ENCODE data around the gene LECT2.

LECT2 gene

DNA sequence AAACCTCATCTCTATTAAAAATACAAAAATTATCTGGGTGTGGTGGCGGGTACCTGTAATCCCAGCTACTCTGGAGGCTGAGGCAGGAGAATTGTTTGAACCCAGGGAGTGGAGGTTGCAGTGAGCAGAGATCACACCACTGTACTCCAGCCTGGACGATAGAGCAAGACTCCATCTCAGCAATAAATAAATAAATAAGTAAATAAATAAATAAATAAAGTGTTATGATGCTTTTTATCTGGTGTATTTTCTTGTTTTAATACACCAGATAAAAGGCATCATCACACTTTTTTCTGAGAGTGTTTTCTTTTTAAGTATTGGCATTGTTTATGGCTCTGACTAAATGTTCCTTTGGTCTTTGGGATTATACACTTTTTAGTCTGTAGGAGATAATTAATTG lies 24.2 kb upstream of the LECT2 start:
- no peak for DNase-seq (ENCODE audit: low read depth in 3 of 3)

DNA sequence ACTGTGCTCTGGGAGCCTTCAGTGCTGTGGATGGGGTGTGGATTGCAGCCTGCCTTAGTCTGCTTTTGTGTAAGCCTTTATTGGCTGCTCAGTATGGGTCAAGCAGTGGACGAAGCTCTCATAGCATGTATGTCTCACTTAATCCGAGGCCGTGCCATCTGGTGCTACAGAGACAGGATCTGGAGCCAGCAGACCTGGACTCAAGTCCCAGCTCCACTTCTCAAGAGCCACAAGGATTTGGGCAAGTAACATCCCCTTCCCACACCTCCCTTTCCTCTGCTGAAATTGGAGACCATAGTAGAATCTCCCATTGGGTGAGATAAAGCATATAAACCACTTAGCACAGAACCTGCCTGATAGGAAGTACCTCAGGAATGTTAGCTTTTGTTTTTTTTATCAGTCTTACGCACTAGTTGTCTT lies 23.4 kb upstream of the LECT2 start:
- no peak for DNase-seq (ENCODE audit: low read depth in 3 of 3)

DNA sequence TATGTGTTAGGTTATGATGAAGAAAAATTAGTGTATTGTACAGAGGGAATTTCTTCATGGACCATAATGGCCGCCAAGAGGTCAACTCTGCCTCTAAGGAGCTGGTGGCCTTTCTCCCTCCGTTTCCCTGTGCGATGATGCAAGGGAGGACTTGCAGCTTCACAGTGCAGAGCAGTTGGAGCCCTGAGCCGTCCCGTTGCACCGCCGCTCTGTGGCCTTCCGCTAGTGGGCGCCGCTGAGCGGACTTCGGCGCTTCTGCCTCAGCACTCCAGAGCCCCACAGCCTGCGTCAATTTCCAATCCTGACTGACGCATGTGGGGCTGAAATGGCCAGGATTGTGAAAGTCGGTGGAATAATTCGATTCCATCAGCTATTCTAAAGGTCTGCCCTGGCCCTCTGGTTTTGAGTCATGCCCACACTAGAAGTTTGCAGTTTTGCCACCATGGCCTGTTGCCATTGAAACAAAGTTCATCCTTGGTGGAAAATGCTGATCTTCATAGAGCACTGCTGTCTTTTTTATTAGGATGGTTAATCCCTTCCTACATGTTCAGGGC lies 22.7 kb upstream of the LECT2 start:
- no peak for DNase-seq (ENCODE audit: low read depth in 3 of 3)

DNA sequence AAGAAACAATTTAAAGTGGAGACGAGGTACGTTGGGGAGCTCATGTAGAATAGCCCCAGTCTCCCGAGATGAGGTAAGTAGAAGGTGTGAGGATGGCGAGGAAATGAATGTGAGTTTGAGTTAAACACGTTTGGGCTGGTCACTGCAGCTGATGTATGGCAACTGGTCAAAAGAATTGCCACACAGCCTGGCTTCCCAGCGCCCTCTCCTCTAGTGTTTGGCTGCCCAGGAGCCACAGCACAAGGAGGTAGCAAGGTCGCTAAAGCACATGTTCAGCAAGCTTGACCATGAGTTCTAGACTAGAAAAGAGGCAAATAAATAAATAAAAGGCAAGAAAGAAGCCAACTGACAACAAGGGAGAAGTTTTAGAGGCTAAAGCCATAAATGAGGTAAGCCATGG lies 21.4 kb upstream of the LECT2 start:
- DNase-seq (ENCODE audit: low read depth in 3 of 3): no peak

DNA sequence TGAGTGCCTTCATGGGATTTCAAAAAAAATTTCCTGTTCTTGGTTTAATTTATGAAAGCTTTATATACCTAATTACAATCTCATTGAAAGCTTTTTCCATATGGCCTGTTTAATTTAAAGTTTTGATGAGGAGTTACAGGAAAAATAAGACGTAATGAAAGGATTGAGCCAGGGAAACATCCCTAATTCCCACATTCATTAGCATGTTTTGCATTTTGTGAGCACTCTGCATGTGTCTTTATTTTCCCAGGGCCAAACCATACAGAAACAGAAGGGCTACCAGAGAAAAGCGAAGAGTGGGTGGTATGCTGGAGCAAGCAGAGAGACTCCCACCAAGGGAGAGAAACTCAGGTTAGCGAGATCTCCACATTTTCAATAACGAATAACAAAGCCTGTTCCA lies 20.3 kb upstream of the LECT2 start:
- DNase-seq (ENCODE audit: low read depth in 3 of 3): no peak

DNA sequence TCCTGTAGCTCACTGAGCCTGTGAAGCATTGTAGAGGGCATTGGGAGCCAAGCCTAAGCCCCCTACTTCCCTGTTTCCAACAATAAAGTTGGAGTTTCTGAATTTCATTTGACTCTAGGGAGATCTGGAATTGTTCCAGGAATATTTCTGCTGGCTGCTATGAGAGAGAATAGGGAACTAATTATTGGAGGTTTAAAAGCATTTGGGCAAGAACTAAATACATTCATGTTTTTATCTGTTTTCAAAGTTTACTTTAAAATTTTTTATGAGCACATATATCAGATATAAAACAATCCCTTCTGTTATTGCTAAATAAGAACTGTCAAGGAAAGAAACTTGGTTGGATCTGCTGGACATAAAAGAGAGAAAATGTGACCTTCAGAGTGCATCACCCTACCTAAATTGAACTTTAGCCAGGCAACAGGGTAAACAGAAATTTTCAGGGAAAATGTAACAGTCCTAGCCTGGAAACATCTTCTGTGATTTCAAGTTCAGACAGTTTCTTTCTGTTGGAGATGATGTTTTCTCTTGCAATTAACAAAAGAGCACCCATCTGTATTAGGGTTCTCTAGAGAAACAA lies 19.3 kb upstream of the LECT2 start:
- no peak for DNase-seq (ENCODE audit: low read depth in 3 of 3)

DNA sequence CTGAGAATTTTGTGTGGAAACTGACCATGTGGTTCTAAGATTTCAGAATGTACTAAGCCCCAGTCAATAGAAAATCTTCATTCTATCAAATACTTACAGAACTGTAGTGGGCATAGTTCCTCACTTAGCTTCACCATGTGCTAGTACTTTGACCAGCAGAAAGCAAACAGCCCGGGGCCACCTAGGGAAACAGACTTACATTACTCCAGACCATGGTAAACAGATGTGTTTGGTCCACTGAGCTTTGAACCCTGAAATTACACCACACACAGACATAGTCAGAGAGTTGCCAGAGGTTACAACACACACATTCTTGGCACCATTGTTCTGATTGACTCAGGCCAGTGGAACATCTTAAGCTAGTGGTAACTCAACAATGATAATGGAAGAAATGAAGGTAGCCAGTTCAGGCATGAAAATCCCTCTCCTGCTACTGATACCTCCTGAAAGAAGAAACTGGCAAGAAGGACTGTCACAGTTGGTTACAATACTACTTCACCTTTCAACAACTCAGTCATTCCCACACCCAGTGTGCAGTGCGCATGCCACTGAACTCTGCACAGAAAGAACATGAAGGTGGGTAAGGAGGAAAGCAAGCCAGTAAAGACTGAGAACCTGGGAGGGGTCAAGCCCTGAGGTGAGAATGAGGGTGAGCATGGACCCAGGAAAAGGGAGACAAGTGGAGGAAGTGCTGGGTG lies 18.7 kb upstream of the LECT2 start:
- no peak for DNase-seq (ENCODE audit: low read depth in 3 of 3)

DNA sequence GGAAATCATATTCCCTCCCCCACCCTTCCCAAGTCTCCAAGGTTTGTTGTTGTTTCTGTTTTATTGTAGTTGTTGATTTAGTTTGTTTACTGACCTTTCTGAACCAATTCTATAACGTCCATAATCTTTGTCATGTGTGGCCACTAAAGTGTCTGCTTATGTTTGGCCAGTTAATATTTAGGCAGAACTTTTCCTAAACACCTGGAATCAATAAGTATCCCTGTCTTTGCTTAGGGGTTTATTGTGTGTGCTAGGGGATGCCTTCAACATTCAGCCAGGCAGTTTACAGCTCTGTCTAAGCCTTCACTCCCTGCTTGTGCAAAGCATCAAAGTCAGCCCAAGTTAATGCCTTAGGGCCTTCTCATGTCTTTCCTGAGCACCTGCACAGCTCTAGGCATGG lies 16.9 kb upstream of the LECT2 start:
- no peak for DNase-seq (ENCODE audit: low read depth in 3 of 3)

DNA sequence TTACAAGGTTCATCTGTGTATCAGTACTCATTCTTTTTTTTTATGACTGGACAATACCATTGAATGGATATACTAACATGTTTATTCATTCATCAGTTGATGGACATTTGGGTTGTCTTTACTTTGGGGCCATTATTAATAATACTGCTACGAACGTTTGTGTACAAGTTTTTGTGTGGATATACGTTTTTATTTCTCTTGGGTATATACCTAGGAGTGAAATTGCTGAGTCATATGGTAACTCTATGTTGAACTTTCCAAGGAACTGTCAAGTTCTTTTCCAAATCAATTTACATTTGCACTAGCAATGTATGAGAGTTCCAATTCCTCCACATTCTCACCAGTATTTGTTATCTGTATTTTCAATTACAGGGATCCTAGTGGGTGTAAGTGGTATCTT lies 12.0 kb upstream of the LECT2 start:
- DNase-seq (ENCODE audit: low read depth in 3 of 3): no peak

DNA sequence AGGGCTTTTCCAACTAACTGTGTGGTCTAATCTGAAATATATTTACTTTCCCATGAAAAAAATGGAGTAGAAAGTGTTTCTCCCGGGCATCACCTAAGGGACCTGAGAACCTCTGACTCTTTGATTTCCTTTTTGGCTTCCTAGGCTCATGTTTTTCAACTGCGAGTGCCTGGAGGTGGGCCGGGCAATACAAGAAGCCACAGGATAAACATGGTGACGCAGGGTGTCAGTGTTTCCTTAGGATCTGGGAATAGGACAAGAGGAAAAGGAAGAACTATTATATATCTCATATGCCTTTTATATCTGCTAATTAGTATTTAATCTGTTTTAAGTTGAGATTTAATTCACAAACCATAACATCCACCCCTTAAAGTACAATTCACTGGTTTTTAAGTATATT lies 11.4 kb upstream of the LECT2 start:
- DNase-seq (ENCODE audit: low read depth in 3 of 3): no peak

DNA sequence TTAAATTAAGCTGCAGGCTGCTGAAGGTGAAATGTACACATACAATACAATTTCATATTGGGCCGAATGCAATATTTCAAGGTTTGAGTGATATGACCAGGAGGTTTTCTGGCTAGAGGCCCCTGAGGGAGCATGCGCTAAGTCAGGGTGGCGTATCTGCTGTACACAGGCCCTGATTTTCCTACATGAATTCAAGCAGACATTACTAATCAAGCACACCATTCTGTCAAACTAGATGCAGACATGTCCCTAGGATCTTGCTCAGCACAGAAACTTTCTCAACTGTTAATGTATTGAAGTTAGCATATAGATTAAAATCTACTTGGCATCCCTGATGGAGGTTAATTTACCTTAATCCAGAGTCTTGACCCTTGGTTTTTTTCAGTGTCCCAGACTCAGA lies 10.7 kb upstream of the LECT2 start:
- no peak for DNase-seq (ENCODE audit: low read depth in 3 of 3)

DNA sequence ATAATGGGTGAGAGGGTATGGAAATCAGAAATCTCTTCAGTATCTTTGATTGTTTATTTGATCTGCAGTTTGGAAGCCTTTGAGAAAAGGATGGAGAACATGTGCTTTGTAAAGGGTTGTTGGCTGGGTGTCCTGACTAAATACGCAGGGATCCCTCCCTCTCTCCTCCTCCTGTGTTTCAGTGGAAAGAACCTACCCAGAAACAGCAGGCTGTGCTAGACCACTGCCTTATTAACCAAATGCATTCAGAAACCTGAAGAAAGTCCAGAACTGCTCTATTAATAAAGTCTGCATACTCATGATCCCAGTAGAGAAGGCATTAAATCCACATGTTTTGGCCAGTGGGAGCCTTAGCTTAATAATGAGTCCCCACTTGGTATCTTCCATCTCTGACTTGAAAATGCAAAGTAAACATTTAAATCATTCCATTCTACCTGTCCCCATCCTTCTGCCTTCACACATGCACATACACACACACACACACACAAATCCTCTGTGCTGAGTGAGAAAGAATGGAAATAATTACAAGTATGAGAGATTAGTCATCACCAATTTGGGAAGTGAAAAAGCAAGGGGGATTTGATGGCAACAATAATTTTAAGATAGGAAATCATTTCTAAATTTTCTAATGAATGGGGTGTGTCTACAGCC lies 10.0 kb upstream of the LECT2 start:
- DNase-seq (ENCODE audit: low read depth in 3 of 3): no peak

DNA sequence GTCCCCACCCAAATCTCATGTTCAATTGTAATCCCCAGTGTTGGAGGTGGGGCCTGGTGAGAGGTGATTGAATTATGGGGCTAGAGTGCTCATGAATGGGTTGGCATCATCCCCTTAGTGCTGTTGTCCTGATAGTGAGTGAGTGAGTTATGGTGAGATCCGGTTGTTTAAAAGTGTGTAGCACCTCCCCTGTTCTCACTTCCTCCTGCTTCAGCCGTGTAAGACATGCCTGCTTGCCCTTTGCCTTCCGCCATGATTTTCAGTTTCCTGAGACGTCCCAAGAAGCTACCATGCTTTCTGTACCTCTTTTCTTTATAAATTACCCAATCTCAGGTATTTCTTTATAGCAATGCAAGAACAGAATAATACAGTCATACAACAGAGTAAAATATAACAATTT lies 742 bp upstream of the LECT2 start:
- DNase-seq (ENCODE audit: low read depth in 3 of 3): no peak

DNA sequence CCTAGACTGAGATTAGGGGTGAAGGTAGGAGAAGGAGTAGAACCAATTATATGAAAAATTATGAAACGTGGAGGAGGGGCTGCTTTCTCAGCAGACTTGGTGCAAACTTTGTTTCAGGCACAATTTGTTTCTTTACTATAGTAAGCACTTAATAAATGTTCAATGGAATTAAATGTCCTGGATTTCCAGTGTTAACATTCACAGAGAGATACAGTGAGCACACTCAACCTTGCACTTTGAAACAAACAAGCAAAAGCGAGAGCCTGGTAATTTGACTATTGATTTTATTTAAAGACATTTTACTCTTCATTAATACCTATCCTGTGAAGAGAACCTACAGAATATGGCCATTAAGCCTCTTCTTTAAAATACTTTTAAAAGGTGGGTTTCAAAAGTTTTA lies 933 bp downstream of the LECT2 start:
- no peak for DNase-seq (ENCODE audit: low read depth in 3 of 3)

DNA sequence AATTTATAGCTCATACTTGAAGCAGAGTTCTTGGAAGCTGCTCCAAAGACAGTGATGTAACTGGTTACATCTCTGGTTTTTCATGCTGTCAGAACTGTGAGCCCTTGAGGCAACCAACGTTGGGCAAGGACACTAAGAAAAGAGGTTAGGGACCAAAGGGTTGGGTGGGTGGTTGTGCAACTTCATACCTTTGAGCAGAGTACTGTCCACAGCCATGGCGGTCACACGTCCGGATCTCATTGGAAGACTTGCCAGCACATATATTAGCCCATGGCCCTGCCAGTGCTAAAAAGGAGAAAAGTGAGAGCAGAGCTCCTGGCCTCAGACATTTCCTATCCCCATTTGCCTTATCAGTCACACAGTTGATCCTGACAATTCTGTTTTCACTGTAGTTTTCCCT lies 2.1 kb downstream of the LECT2 start:
- DNase-seq (ENCODE audit: low read depth in 3 of 3): no peak

DNA sequence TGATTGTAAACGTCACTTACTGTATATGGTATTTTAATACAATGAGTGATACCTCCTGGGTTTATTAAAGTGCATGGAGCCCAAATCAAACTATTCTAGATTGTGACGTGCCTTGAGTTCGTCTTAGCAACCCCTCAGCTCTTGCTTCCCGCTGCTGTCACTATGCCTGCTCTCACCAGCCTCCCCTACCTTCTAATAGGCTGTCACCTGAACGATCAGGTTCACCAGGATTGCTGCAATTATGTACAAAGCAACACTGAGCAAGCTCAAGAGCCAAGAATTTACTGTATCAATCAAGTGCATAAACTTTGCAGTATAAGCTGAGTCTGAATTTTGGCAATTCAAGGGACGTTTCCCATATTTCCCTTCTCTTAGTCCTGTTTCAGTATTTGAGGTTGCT lies 3.0 kb downstream of the LECT2 start:
- no peak for DNase-seq (ENCODE audit: low read depth in 3 of 3)

DNA sequence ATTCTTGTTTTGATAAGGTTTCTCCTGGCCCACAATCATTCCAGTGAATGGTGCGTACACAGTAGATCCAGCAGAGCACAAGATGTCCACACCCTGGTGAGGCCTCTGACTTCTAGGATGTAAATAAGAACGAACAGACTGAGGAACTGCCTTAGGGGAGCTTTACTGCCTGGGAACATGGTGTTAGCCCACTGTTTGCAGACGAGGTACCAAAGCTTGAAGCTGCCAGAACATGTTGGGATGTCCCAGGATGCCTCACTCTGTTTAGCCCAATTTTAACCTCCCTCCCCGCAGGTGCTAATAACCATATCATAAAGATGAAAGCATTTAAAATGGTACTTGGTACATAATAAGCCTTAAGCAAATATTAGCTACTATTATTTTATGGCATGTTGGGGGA lies 3.5 kb downstream of the LECT2 start:
- DNase-seq (ENCODE audit: low read depth in 3 of 3): no peak

DNA sequence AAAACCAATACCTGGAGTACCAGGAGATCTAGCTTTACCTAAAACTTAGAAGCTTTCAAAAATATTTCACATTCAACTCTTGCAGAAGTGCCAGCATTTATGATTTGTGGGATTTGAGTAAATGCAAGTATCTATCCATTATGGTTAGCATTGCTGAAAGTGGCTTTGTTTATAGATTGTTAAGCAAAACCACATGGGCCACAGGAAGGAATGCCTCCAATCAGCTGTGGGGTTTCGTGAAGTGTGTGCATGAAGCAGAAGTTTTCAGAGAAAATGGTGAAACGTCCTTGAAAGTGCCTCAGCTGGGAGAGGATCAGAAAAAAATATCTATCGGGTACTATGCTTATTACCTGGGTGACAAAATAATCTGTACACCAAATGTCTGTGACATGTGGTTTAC lies 4.2 kb downstream of the LECT2 start:
- no peak for DNase-seq (ENCODE audit: low read depth in 3 of 3)

DNA sequence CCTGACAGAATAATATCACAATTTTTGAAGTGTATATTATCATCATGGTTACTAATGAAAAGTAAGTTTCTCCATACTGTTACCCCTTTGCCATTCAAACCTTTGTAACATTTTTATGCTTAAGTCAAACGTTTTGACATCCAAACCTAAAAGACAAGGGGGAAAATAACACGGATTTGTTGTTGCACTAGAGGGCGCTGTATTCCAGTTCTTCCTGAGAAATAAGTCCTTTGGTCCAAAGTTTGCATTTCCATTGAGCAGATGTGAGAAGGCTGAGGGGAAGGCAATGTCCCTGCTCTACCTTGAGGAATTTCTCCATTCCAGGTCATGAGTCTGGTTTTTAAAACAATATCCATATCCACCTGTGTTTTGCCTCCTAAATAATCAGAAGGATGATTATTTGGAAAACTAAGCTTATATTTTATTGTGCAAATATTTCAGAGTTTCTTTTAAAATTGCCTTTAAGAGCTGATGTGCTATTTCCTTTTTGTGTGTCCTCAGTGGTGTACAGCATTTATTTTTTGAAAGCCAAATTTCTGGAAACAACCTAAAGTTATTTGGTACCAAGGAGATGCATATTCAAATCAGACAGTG lies 9.7 kb downstream of the LECT2 start:
- peak in 1 of 3 experiments; percentile 2 for DNase-seq (ENCODE audit: low read depth in 3 of 3)

DNA sequence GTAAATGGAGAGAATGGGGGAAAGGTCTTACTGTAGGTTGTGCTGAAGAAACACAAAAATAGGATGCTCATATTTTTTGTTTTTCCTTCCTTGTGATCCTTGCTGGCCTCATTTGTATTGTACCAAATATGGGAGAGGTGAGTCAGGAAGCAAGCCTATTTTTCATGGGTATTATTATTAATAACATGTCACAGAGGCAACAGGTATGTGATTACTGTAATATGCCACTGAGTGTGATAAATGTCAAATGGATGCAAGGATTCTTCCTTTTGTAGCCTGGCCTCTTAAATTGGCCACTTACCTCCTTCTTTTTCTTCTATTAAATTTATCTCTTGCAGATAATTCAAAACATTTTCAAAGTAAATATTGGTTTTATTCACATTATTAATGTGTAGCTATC lies 10.2 kb downstream of the LECT2 start:
- DNase-seq (ENCODE audit: low read depth in 3 of 3): no peak

DNA sequence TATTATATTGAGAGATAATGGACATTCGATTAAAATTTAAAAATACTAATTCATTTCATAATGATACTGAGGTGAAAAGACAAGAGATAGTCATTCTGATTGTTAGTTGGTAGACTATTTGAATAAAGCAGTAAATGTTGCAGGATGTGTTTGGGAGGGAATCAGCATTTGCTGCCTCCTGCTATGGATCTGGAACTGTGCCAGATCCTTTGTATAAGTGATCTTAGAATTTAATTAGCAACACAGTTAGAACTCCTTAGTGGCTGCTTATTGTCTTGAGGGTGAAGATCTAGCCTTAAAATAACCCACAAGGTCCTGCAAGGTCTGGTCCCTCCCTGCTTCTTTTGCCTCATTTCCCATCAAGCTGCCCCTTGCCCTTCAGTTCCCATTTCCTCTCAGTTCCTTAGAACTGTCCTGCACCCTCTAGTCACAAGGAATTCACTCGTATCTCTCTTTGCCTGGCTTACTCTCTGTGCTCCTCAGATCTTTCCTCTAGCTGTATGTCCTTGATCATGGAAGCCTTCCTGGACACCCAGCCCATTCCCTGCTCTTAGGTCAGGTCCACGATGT lies 12.5 kb downstream of the LECT2 start:
- DNase-seq (ENCODE audit: low read depth in 3 of 3): no peak

DNA sequence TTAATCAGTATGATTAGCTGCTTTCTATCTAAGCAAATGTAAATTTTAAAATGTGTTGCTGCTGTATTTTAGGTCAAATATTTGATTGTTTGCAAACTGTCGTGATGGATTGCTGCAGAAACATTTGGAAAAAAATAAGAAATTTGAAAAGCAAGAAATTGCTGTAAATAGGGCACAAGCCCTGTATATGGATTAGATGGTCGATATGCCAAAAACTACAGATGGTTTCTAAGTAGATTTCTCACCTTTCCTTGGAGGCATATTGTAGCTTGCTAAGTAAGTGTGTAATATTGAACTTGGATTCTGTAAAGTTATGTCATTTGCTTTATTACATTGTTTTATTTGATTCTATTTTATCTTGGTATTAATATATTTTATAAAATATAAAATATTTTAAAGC lies 13.1 kb downstream of the LECT2 start:
- DNase-seq (ENCODE audit: low read depth in 3 of 3): no peak
